Hematopoietic multipotent progenitor cell treated with erythropoietin and hydrocortisone succinate and interleukin-3 and kit ligand, for 15 days (in vitro differentiated cells): ENCODE measurements around the gene SLC15A2.
"Not testable (repeated sequence)": the region's sequence is repeated elsewhere in the genome, so short reads cannot be mapped to it uniquely, and the experiment has no call there.

Source experiments
- DNase-seq: peaks from one replicate; pipeline ENCODE4 v3.0.0-alpha.2; 2015; ENCODE audit warnings: low spot score

SLC15A2 gene

GRCh38 chr3:121926380-121926779 lies 32.2 kb downstream of the SLC15A2 start:
- no peak for DNase-seq

GRCh38 chr3:121938141-121938855 lies 44.1 kb downstream of the SLC15A2 start:
- not testable (repeated sequence) for DNase-seq

- DNase-seq, result no peak
These were observed 47.4 kb downstream of the SLC15A2 start for GRCh38 chr3:121941592-121941991.

GRCh38 chr3:121942116-121942786 lies 48.0 kb downstream of the SLC15A2 start:
- DNase-seq, result no peak

- no peak for DNase-seq
These were observed 49.2 kb downstream of the SLC15A2 start for GRCh38 chr3:121943431-121943830.

GRCh38 chr3:121948641-121949040 lies 54.4 kb downstream of the SLC15A2 start:
- DNase-seq, result no peak

GRCh38 chr3:121951291-121951919 lies 57.2 kb downstream of the SLC15A2 start:
- DNase-seq, result no peak

GRCh38 chr3:121956363-121956762 lies 62.2 kb downstream of the SLC15A2 start:
- DNase-seq, result no peak

GRCh38 chr3:121957674-121958415 lies 63.6 kb downstream of the SLC15A2 start:
- DNase-seq, result no peak

- DNase-seq, result no peak
These were observed 64.6 kb downstream of the SLC15A2 start for GRCh38 chr3:121958801-121959200.

- DNase-seq, result no peak
These were observed 67.1 kb downstream of the SLC15A2 start for GRCh38 chr3:121961283-121961682.

- DNase-seq, result no peak
These were observed 68.2 kb downstream of the SLC15A2 start for GRCh38 chr3:121962443-121962842.

- no peak for DNase-seq
These were observed 69.4 kb downstream of the SLC15A2 start for GRCh38 chr3:121963608-121964007.

- DNase-seq, result no peak
These were observed 75.4 kb downstream of the SLC15A2 start for GRCh38 chr3:121969631-121970030.

GRCh38 chr3:121970047-121970446 lies 75.8 kb downstream of the SLC15A2 start:
- DNase-seq, result no peak

- DNase-seq, result no peak
These were observed 80.5 kb downstream of the SLC15A2 start for GRCh38 chr3:121974601-121975111.

GRCh38 chr3:121975702-121976302 lies 81.6 kb downstream of the SLC15A2 start:
- no peak for DNase-seq

GRCh38 chr3:121976727-121977126 lies 82.5 kb downstream of the SLC15A2 start:
- DNase-seq, result no peak

GRCh38 chr3:121979246-121979645 lies 85.0 kb downstream of the SLC15A2 start:
- no peak for DNase-seq

- no peak for DNase-seq
These were observed 85.7 kb downstream of the SLC15A2 start for GRCh38 chr3:121979734-121980449.

GRCh38 chr3:121980450-121980796 lies 86.2 kb downstream of the SLC15A2 start:
- DNase-seq, result no peak
